HG03159 (cell line): ENCODE data around the gene DZIP1L.
A peak's percentile ranks its signal among the peaks of the same experiment; 100 is the strongest.
"Not testable (repeated sequence)": the region's sequence is repeated elsewhere in the genome, so short reads cannot be mapped to it uniquely, and the experiment has no call there.

Experiments
- ATAC-seq: cut with Tn5 transposase; IDR thresholded peaks from one replicate; pipeline ENCODE4 v1.9.1; 2021; ENCODE audit warnings: mild to moderate bottlenecking, moderate library complexity; ENCODE audit not compliant: unreplicated experiment

DZIP1L gene, protein sequence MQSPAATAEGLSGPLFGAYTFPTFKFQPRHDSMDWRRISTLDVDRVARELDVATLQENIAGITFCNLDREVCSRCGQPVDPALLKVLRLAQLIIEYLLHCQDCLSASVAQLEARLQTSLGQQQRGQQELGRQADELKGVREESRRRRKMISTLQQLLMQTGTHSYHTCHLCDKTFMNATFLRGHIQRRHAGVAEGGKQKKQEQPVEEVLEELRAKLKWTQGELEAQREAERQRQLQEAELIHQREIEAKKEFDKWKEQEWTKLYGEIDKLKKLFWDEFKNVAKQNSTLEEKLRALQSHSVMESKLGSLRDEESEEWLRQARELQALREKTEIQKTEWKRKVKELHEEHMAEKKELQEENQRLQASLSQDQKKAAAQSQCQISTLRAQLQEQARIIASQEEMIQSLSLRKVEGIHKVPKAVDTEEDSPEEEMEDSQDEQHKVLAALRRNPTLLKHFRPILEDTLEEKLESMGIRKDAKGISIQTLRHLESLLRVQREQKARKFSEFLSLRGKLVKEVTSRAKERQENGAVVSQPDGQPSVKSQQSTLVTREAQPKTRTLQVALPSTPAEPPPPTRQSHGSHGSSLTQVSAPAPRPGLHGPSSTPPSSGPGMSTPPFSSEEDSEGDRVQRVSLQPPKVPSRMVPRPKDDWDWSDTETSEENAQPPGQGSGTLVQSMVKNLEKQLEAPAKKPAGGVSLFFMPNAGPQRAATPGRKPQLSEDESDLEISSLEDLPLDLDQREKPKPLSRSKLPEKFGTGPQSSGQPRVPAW

GRCh38 chr3:138114988-138115971 is at the start of gene DZIP1L:
Gene DZIP1L, minus strand, starts transcription at chr3:138115608. Its CDS starts 11,637 bp downstream, at chr3:138103971.
- peak; percentile 85 for ATAC-seq

DNA sequence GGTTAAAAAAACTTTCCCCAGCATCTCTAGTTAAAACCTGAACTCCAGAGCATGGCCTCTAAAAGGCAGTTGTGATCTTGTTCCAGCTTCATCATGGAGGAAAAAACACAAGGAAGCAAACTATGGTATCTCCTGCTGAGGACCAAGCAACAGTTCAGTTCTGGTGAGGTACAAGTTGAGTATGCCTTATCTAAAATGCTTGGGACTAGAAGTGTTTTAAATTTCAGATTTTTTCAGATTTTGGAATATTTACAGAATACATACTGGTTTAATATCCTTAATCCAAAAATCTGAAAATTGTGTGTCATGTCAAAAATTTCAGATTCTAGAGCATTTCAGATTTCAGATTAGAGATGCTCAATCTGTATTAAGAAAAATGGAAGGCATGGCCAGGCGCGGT is 49.7 kb upstream of the DZIP1L start:
- no peak for ATAC-seq

DNA sequence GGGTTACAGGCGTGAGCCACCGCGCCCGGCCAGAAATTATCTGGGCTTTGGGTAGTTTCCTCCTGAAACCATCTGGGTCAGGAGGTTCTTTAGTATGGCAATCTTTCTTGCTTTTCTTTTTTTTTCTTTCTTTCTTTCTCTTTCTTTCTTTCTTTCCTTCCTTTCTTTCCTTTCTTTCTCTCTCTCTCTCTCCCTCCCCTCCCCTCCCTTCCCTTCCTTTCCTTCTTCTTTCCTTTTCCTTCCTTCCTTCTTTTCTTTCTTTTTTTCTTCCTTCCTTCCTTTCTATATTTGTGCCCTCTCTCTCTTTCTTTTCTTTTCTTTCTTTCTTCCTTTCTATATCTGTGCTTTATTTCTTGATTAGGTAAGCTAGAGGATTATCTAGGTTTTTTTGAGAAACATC is 42.3 kb upstream of the DZIP1L start:
- no peak for ATAC-seq

DNA sequence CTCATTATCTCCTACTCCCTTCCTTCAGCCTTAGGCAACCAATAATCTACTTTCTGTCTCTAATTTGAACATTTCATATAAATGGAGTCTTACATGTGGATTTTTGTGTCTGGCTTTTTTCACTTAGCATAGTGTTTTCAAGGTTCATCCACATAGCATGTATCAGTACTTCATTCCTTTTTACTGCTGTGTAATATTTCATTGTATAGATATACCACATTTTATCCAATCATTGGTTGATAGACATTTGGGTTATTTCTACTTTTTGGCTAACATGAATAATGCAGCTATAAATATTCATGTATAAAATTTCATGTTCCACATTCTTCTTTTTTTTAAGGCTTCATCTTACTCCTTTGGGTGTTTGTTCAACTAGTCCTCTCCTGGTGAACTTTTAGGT is 39.1 kb upstream of the DZIP1L start:
- ATAC-seq = no peak

DNA sequence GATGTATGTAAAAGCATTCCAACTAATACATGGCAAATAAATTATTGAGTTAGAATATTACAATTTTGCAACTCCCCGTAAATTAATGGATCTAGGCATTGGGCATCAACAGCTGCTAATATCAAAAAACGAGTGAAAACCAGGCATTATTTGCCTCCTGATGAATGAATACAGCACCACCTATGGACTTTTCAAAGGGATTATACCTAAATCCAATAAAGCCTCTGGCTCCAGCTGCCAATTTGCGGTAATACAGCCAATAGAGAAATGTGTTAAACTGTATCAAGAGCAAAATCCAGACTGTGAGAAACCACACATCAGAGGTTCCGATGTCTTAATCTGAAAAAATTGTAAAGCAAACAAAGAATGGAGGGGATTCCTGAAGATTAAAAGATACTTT is 33.1 kb upstream of the DZIP1L start:
- no peak for ATAC-seq

DNA sequence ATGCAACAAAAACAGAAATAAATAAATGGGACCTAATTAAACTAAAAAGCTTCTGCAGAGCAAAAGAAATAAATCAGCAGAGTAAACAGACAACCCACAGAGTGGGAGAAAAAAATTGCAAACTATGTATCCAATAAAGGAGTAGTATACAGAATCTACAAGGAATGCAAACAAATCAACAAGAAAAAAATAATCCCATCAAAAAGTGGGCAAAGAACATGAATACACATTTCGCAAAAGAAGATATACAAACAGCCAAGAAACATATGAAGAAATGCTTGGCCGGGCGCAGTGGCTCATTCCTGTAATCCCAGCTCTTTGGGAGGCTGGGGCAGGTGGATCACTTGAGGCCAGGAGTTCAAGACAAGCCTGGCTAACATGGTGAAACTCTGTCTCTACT is 26.8 kb upstream of the DZIP1L start:
- not testable (repeated sequence) for ATAC-seq

DNA sequence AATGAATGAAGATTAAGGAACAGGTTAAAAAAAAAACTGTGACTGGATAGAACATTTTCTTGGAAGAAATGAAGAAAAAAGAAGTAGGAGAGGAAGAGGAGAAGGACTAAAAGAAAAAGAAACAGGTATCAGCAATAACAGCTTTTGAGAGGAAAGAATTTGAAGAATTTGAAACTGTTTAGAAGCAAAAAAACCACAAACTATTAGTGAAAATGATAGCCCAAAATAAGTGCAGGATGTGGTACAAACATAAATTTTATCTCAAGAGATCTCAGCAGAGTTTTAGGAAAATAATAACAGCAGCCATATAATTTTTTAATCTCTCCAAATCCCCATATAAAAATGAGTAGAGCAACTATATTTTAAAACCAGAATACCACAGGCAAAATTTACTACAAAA is 25.5 kb upstream of the DZIP1L start:
- no peak for ATAC-seq

DNA sequence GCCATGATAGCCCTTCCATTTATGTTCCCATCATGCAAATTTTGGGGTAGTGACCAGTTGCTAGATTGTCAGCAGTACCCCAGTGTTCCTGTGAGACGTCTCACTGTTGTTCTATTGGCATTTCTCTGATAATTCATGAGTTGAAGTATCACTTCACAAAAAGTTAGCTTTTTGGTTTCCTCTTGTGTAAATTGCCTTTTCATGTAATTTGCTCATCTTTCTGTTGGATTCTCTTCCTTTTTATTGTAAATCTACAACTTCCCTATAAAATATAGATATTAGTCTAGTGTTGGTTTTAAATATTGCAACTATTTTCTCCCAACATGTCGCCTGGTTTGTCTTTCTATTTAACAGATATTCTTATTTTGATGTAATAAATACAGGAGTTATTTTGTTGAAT is 24.3 kb upstream of the DZIP1L start:
- no peak for ATAC-seq

DNA sequence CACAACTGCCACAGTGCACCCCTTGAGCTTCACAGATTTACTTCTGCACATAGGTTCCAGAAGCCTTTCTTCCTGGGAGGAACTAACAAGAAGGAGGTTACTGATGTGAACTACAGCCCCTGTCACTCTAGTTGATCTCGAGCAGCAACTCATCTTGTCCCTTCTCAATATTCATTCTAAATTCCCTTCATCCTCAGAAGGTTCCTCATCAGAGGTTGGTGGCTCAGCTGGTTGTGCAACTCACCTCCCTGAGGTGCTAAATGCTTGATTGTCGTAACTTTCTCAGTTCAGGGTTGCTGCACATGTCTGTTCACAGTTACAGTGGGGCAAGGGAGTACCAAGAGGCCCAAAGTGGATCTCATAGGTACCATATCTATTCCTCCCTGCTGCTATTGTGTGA is 22.5 kb upstream of the DZIP1L start:
- no peak for ATAC-seq

- ATAC-seq = no peak
Observed at GRCh38 chr3:138136201-138136600, 20.8 kb upstream of the DZIP1L start.

DNA sequence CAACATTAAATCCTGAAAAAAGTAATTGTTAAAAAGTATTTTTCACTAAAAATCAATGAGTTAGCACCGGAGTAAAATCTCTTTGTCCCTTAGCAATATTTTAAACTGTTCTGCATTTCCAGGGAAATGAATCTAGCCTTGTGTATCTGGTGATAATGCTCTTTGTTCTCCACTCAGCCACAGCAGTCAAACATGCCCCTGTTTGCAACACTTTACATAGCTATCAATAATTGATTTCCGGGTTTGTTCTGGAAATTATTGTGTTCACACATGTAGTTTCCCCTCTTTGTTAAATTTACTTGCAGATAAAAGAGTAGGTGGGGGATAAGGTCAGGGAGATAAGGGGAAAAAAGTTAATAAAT is 20.4 kb upstream of the DZIP1L start:
- no peak for ATAC-seq

DNA sequence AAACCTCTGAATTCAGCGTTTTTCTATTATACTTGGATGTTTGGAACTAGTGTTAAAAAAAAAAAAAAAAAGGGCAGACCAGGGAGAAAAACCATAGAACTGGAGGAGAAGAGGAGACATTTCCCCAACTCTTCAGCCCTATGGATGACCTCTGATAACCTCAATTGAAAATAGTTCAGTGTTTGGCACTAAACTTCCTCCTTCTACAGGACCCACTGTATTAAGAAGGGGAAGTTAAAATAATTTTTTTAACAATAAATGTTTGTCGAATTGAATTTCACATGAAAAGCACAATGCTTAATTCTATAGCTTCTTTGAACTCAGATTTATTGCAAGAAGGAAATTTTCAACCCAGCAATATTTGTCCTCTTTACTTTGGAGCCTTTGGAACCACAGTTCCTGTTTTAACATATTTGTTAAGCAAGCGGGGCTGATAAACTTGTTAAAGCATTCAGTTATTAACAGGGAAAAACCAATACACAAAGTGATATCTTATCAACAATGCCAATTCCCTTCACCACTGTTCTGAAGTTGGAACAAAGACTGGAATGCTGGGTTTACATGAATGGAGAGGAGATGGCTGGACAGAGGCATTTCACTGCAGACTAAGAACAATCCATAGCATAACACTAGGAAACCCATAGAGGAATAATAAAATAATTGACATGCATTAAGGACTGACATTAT is 19.9 kb upstream of the DZIP1L start:
- no peak for ATAC-seq

DNA sequence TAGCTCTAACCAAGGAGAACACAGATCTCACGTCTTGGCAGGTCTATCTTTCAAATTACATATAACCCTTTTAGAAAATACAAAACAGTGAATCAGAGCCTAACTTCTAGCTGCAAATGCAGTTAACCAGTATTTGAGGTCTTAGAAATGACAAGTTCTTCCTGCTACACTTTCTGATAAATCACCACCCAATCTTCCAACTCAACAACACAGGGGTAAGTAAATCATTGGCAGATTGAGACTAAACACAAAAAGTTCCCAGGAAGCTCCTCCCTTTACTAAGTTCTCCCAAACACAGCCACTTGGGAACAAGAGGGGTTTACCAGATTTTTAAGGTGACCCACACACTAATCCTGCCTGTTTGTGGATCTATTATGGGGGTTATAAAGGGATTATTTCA is 16.8 kb upstream of the DZIP1L start, which contains the start of gene A4GNT:
TSS of gene A4GNT (minus strand) at position 152 of the 400 bp plus-strand sequence. CDS start 1,134 bp downstream, outside the sequence.
- no peak for ATAC-seq

GRCh38 chr3:138127636-138128365 is 12.4 kb upstream of the DZIP1L start:
- no peak for ATAC-seq

DNA sequence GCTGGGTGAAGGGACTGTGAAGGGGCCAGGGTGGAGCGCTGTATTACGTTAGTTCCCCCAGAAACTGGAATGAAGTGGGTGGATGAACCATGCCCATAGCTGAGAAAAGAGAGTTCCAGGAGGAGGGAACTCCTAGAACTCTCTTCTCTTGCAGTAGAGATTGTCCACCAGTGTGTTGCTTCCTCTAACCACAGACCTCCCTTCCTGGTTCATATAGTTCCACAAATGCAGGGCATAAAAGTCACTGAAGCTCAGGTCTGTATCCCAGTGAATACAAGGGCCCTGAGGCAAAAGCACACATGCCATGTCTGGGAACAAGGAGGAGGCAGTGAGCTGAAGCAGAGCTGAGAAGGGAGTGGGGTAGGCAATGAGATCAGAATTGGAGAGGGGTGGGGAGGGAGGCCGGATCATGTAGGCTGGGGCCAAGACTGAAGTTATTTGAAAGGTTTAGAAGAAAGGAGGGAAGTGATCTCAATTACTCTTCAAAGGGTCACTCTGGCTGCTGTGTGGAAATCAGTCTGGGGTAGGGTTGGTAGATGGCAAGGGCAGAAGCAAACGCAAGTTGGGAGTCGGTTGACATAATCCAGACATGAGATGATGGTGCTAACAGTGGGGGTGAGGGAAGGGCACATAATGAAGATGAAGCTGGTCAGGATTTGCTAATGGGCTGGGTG is 10.3 kb upstream of the DZIP1L start:
- no peak for ATAC-seq

- ATAC-seq = no peak
Observed at GRCh38 chr3:138124706-138125355, 9.4 kb upstream of the DZIP1L start.

DNA sequence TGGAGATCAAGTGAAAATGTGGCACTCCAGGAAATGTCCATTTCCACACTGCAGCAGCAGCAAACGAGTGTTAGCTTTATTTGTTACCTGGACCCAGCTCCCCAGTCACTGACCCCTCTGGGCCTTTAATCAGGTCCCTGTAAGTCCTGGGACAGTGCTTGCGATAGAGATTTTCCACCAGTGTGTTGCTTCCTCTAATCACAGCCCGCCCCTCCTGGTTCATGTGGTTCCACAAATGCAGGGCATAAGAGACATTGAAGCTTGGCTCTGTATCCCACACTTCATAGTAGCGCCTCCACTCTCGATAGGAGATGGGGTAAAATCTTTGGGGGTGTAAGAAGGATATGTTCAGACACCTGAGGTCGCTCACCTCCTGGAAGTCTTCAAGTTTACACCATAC is 8.8 kb upstream of the DZIP1L start:
- no peak for ATAC-seq

DNA sequence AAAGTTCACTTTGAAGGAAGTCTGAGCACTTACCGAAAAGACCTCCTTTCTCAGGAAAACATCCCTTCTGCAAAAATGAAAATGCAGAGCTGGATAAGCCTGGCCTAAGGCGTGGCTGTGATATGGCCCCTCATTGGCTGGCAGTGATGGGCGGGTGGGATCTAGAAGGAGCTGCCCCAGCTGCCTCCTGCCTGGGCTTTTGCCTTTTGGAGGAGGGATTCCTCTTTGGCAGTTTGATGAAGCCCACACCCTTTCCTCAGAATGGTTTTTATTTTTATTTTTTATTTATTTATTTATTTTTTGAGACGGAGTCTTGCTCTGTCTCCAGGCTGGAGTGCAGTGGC is 4.0 kb upstream of the DZIP1L start:
- no peak for ATAC-seq
